GM18951 (cell line): Measurements from ENCODE around the gene HSPD1.
"Not testable (repeated sequence)": the region's sequence is repeated elsewhere in the genome, so short reads cannot be mapped to it uniquely, and the experiment has no call there.

Experiments used
- POLR2A ChIP-seq: IDR thresholded peaks from 4 replicates; pipeline ENCODE4 v1.6.1; 2011; ENCODE audit warnings: mild to moderate bottlenecking; ENCODE audit not compliant: insufficient read length, insufficient read depth; ENCODE audit errors: extremely low read depth
- in situ Hi-C: fragments of 300-500 bp; cut with MboI; formaldehyde crosslinking; loops from one replicate; pipeline ENCODE4 v1.12.0; 2022; ENCODE audit warnings: low sequenced_read_pairs, mixed read lengths, inconsistent platforms; ENCODE audit not compliant: unreplicated experiment

Gene HSPD1

GRCh38 chr2:197472166-197472565 is 27.5 kb downstream of the HSPD1 start:
- in situ Hi-C loops = no loop called here
- TF ChIP-seq POLR2A = no peak

GRCh38 chr2:197464175-197464574 is 35.5 kb downstream of the HSPD1 start:
- in situ Hi-C loops = no loop called here

GRCh38 chr2:197461057-197461456 is 38.6 kb downstream of the HSPD1 start:
- in situ Hi-C loops = no loop called here

More at GRCh38 chr2:197464175-197464574, 35.5 kb downstream of the HSPD1 start:
- TF ChIP-seq POLR2A = no peak

GRCh38 chr2:197460649-197461048 is 39.0 kb downstream of the HSPD1 start:
- in situ Hi-C loops = no loop called here
- TF ChIP-seq POLR2A = no peak

More at GRCh38 chr2:197461057-197461456, 38.6 kb downstream of the HSPD1 start:
- TF ChIP-seq POLR2A = no peak

GRCh38 chr2:197455428-197455827 is 44.2 kb downstream of the HSPD1 start:
- in situ Hi-C loops = no loop called here

DNA sequence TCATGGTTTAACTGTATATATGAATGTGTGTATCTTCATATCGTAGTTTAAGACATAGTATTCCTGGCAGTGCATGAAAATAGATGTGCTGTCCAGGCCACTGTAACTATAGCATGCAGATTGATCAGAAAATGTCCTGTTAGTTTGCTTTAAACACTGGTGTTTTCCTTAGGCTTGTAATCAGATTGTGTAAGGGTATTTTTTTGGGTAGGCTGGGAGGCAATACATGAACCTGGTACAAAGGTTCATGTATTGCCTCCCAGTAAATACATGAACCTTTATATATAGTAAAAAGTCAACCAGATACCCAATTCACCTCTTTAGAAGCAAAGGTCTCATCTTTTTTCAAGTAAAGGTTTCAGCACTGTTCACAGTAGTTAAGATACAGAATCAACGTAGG is 44.7 kb downstream of the HSPD1 start:
- no peak for TF ChIP-seq POLR2A
- in situ Hi-C loops = no loop called here

More at GRCh38 chr2:197455428-197455827, 44.2 kb downstream of the HSPD1 start:
- TF ChIP-seq POLR2A = no peak

DNA sequence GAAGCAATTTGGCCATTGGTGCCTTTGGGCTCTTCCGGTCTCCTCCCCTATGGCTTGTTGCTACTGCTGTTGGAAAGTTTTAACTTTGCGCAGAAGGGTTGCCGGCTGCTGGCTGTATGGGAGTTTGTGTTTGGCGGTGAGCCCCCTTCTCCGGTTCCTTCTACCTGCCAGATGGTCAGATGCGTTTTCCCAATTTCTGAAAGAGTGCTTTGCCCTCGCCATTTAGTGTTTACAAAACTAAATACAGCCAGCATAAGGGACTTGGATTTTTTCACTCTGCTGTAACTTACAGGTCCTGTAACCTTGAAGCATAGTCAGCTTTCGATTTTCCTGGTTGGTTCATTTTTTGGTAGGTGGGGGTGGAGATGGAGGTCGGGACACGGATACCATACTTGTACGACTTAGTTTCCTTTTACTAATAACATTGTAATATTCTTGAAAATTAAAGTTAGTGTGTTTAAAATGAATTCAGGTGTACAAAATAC is 45.7 kb downstream of the HSPD1 start:
- in situ Hi-C loops = no loop called here
- TF ChIP-seq POLR2A = no peak

DNA sequence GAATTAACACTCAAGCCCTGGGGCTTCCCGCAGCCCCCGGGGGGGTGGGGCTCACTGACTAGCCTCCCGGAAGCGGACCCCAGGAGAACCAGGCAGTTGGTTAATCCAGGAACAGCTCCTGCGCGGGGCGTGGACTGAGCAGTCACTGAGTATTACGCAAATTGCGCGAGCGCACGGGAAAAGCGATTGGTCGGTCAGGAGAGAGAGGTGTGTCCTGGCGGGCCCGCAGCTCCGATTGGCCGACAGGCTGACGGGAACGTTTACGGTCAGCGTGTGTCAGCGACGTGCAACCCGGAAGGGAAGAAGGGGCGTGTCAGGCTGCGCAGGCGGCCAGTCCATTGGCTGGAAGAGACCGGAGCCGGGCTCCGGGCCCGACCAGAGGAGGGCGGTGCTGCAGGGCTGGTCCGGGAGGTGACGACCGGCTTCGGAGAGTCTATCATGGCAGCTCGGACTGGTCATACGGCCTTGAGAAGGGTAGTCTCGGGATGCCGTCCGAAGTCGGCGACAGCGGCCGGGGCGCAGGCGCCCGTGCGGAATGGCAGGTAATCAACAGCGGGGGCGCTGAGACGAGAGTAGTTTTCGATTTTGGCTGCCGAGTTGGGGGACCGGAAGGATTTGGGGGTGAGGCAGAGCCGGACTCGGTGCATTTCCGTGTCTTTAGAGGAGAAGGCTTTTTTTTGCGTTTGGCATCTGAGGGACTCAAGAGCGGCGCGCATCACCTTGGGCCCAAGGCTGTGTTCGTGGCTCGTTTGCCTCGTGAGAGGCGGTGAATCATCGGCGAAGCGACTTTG is 46.3 kb downstream of the HSPD1 start, which contains the start of gene COQ10B:
Gene COQ10B (plus strand): TSS at position 430 of the 791 bp plus-strand sequence. CDS start 9 bp downstream, at position 439.
- peak; percentile 84 for TF ChIP-seq POLR2A
- in situ Hi-C loops = no loop called here

DNA sequence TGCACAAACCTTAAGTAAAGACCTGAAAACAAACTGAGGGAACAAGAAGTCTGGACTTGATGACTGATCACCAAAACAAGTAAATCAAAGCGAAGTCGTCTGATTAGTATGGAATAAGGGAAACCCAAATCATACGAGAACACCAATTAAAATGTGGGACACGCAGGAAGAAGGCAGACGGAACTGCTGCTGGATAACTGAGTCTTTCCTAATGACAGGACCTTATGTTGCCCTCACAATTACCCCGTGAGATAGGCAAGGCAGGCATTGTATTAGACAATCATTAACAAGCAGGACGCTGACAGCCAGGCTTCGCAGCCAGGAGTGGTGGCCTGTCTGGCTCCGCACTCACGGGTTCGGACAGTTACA is 46.9 kb downstream of the HSPD1 start:
- in situ Hi-C loops = no loop called here
- TF ChIP-seq POLR2A = no peak

GRCh38 chr2:197450935-197451358 is 48.7 kb downstream of the HSPD1 start:
- in situ Hi-C loops = not testable (repeated sequence)

DNA sequence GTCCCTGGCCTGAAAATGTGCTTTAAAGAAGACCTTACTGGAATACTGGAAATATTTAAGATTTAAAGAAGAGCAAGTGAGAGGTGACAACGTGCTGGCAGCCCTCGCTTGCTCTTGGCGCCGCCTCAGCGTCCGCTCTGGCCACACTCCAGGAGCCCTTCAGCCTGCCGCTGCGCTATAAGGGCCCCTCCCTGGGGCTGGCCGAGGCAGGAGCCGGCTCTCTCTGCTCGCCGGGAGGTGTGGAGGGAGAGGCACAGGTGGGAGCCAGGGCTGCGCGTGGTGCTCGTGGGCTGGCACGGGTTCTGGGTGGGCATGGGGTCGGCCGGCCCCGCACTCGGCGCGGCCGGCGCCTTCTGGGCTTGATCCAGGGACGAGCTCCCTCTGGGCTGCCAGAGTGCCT is 49.2 kb downstream of the HSPD1 start:
- TF ChIP-seq POLR2A = no peak
- in situ Hi-C loops = no loop called here

DNA sequence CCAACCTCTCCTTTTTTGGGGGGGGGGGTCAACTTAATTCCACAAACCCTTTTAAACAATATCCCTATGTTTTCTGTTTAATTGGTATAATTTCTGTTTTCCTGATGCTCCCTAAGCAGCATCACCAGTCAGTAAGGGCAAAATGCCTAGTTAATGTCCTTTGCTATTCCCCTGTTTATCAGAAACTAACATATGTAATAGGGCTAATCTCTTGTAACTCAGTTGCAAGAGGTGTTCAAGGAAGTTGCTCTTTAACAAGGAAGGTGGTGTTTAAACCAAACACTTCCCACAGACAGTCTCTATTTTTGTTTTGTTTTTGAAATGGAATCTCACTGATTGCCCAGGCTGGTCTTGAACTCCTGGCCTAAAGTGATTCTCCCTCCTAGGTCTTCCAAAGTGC is 52.8 kb downstream of the HSPD1 start:
- no peak for TF ChIP-seq POLR2A
- in situ Hi-C loops = no loop called here

GRCh38 chr2:197445746-197446145 is 53.9 kb downstream of the HSPD1 start:
- no peak for TF ChIP-seq POLR2A
- in situ Hi-C loops = no loop called here

- in situ Hi-C loops = no loop called here
These were observed 56.8 kb downstream of the HSPD1 start for GRCh38 chr2:197442857-197443256.

More at GRCh38 chr2:197442857-197443256, 56.8 kb downstream of the HSPD1 start:
- TF ChIP-seq POLR2A = no peak
